Measurements from ENCODE around the gene DRGX.

Gene DRGX

GRCh38 chr10:49407552-49408137 is 11.8 kb upstream of the DRGX start:
- ATAC-seq, result peak; percentile 7 to 34

- ATAC-seq, result no peak
Observed at GRCh38 chr10:49407151-49407550, 11.3 kb upstream of the DRGX start.

GRCh38 chr10:49404321-49404878 is 8.5 kb upstream of the DRGX start:
- no peak for ATAC-seq

- no peak for ATAC-seq
Observed at GRCh38 chr10:49403363-49403762, 7.5 kb upstream of the DRGX start.

- ATAC-seq, result no peak
Observed at GRCh38 chr10:49400365-49400764, 4.5 kb upstream of the DRGX start.

- ATAC-seq, result no peak
Observed at GRCh38 chr10:49398986-49399385, 3.1 kb upstream of the DRGX start.

GRCh38 chr10:49398000-49398861 is 2.3 kb upstream of the DRGX start:
- peak; percentile 46 to 71 for ATAC-seq

GRCh38 chr10:49397036-49397999 is 1.4 kb upstream of the DRGX start:
- no peak for ATAC-seq

GRCh38 chr10:49396666-49396999 is 744 bp upstream of the DRGX start:
- ATAC-seq, result no peak

GRCh38 chr10:49394933-49395740 is 752 bp downstream of the DRGX start:
- no peak for ATAC-seq

GRCh38 chr10:49393757-49394156 is 2.1 kb downstream of the DRGX start:
- no peak for ATAC-seq

GRCh38 chr10:49393301-49393700 is 2.6 kb downstream of the DRGX start:
- no peak for ATAC-seq

GRCh38 chr10:49389361-49389933 is 6.4 kb downstream of the DRGX start:
- no peak for ATAC-seq

GRCh38 chr10:49388161-49388560 is 7.7 kb downstream of the DRGX start:
- ATAC-seq, result no peak

- ATAC-seq, result no peak
Observed at GRCh38 chr10:49387071-49387470, 8.8 kb downstream of the DRGX start.

- ATAC-seq, result no peak
Observed at GRCh38 chr10:49385939-49386922, 9.7 kb downstream of the DRGX start.

GRCh38 chr10:49384268-49384953 is 11.5 kb downstream of the DRGX start:
- ATAC-seq, result no peak

GRCh38 chr10:49383853-49384252 is 12.0 kb downstream of the DRGX start:
- ATAC-seq, result no peak

- no peak for ATAC-seq
Observed at GRCh38 chr10:49382826-49383225, 13.1 kb downstream of the DRGX start.

- no peak for ATAC-seq
Observed at GRCh38 chr10:49382226-49382625, 13.7 kb downstream of the DRGX start.
